Natural killer cell (primary cell): ENCODE data around the gene WNK2. TPM values are rescaled to one million over a fixed set of nuclear protein-coding genes. Genes with fewer than 3 reads are reported as not detected.

ENCODE experiments used
- ATAC-seq, 3 donors: fragments of 150-1000 bp in 2 of 3; fragments of 200-7000 bp in 1 of 3; cut with Tn5 transposase; 1 replicate in 1 of 3; 2 replicates in 2 of 3; pipeline ENCODE4 v1.10.0; 2021; ENCODE audit warnings: mild to moderate bottlenecking in 2 of 3, moderate library complexity in 2 of 3
- DNase-seq, 2 donors: peaks; one replicate each; pipeline versions ENCODE4 v3.0.0 to v3.0.0-alpha.2; 2013 to 2021; ENCODE audit warnings: mixed read lengths in 1 of 2
- H3K27ac ChIP-seq: one replicate; pipeline ENCODE4 v1.5.1; 2013; ENCODE audit warnings: mild to moderate bottlenecking, low read length
- H3K27me3 ChIP-seq: one replicate; pipeline ENCODE4 v1.6.1; 2013; ENCODE audit warnings: low read length; ENCODE audit not compliant: control insufficient read depth, insufficient read depth
- H3K36me3 ChIP-seq: one replicate; pipeline ENCODE4 v1.6.1; 2013; ENCODE audit warnings: low read length; ENCODE audit not compliant: control insufficient read depth, insufficient read depth
- H3K4me1 ChIP-seq: one replicate; pipeline ENCODE4 v1.6.1; 2013; ENCODE audit warnings: low read length; ENCODE audit not compliant: control insufficient read depth, insufficient read depth
- H3K4me3 ChIP-seq: one replicate; pipeline ENCODE4 v1.5.1; 2013; ENCODE audit warnings: low read length
- H3K9me3 ChIP-seq: one replicate; pipeline ENCODE4 v1.6.1; 2013; ENCODE audit warnings: low read length; ENCODE audit not compliant: control insufficient read depth, insufficient read depth
- H3K27ac Mint-ChIP-seq, 2 donors: one replicate each; pipeline ENCODE4 v1.8.0; 2022; ENCODE audit warnings: mild to moderate bottlenecking in 2 of 2, mixed read lengths in 2 of 2, moderate library complexity in 1 of 2
- H3K27me3 Mint-ChIP-seq, 2 donors: one replicate each; pipeline ENCODE4 v1.8.0; 2022; ENCODE audit warnings: low read depth in 2 of 2, mixed read lengths in 2 of 2
- H3K36me3 Mint-ChIP-seq: one replicate; pipeline ENCODE4 v1.8.0; 2022; ENCODE audit warnings: mixed read lengths
- H3K4me1 Mint-ChIP-seq, 2 donors: one replicate each; pipeline ENCODE4 v1.8.0; 2022; ENCODE audit warnings: mixed read lengths in 2 of 2
- H3K4me3 Mint-ChIP-seq: one replicate; pipeline ENCODE4 v1.8.0; 2022; ENCODE audit warnings: mild to moderate bottlenecking, moderate library complexity, mixed read lengths
- H3K9me3 Mint-ChIP-seq, 2 donors: one replicate each; pipeline ENCODE4 v1.8.0; 2022; ENCODE audit warnings: mixed read lengths in 2 of 2
- WGBS: methylation state at CpG from one replicate; pipeline ENCODE4 v1.1.7; 2013; ENCODE audit warnings: missing lambda C conversion rate; ENCODE audit not compliant: insufficient coverage; 5-methylcytosine and 5-hydroxymethylcytosine counted together
- intact Hi-C: fragments of 100-400 bp; cut with micrococcal nuclease; formaldehyde crosslinking; loops from one replicate; pipeline ENCODE4 v1.14.2; 2022
- total RNA-seq, 4 donors: library from RNA; stranded (reverse); fragments of 120-200 nt in 1 of 4; gene quantifications; one replicate each; pipeline versions ENCODE4 v1.2.3 to v1.2.4, GENCODE V29; 2013 to 2022
- TF ChIP-seq, protein P1 (sequence below): fragments of 200-600 bp; IDR thresholded peaks from one replicate; pipeline ENCODE4 v1.8.0; 2022; ENCODE audit warnings: antibody characterized with exemption

Gene WNK2
- total RNA-seq, 3 donors from 2014 or later (not counting 1 experiment from before 2014, with no cell fraction given), result 0.25 TPM; not detected in 2

DNA sequence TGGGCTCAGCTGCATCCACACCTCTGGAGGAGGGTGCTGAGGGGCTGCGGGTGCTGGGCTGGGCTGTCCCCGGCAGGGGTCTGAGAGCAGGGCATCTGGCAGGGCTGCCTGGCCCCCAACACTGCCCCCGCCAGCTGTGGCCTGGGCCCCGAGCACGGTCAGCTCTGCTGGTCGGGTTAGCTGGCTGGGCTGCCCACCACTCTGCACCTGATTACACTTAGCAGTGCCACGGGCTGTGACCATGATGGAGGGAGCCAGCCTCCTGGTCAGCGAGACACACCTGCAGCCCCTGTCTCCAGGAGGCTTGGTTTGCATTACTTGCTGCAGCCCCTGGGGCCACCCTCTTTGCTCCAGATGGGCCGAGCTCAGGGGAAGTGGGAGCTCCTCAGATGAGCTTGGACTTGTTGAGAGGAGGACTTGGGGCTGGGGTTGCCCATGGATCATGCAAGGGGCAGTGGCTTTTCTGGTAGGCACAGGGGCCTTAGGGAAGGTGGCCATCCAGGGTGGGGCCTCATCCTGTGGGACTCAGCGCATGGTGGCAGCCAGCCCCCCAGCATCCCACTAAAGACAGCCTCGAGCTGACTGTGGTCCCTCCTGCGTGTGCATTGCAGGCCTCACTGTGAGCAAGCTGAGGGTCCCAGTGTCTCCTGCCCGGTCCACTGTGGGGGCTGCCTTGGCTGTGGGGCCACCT, 135.5 kb downstream of the WNK2 start:
- Histone ChIP-seq H3K4me1 (peaks cover 31% of the 10 kb centered on the region), H3K36me3 (no peaks in the 10 kb centered on the region), H3K4me3 (no peak overlapping the region), H3K27ac (no peak overlapping the region), H3K9me3 (no peaks in the 10 kb centered on the region), H3K27me3 (peaks cover 33% of the 10 kb centered on the region)
- no peak overlapping the region for H3K27ac Mint-ChIP-seq
- H3K36me3 Mint-ChIP-seq, result no peaks in the 10 kb centered on the region
- WGBS, result 90% methylated on average over 13 of the region's 13 CpGs
- intact Hi-C loops, result loop anchor here (5.0 kb wide), 1 partner anchor 82 kb away; no protein-coding TSS in a partner anchor
- H3K27me3 Mint-ChIP-seq, result peaks cover 34 to 51% of the 10 kb centered on the region in 2 donors
- H3K4me1 Mint-ChIP-seq, result peaks cover 26 to 27% of the 10 kb centered on the region in 2 donors
- no peaks in the 10 kb centered on the region for H3K9me3 Mint-ChIP-seq
- ATAC-seq, result no peak
- TF ChIP-seq, protein P1, sequence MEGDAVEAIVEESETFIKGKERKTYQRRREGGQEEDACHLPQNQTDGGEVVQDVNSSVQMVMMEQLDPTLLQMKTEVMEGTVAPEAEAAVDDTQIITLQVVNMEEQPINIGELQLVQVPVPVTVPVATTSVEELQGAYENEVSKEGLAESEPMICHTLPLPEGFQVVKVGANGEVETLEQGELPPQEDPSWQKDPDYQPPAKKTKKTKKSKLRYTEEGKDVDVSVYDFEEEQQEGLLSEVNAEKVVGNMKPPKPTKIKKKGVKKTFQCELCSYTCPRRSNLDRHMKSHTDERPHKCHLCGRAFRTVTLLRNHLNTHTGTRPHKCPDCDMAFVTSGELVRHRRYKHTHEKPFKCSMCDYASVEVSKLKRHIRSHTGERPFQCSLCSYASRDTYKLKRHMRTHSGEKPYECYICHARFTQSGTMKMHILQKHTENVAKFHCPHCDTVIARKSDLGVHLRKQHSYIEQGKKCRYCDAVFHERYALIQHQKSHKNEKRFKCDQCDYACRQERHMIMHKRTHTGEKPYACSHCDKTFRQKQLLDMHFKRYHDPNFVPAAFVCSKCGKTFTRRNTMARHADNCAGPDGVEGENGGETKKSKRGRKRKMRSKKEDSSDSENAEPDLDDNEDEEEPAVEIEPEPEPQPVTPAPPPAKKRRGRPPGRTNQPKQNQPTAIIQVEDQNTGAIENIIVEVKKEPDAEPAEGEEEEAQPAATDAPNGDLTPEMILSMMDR, result no peak
- H3K4me3 Mint-ChIP-seq, result no peak overlapping the region
- no peak for DNase-seq

GRCh38 chr9:93319992-93320500, 136.1 kb downstream of the WNK2 start:
- peaks cover 20 to 21% of the 10 kb centered on the region in 2 donors for H3K4me1 Mint-ChIP-seq
- no peaks in the 10 kb centered on the region for H3K9me3 Mint-ChIP-seq
- TF ChIP-seq, protein P1, result no peak
- no peak for ATAC-seq
- intact Hi-C loops, result loop anchor here (5.0 kb wide), 1 partner anchor 83 kb away; no protein-coding TSS in a partner anchor
- H3K27ac Mint-ChIP-seq, result no peak overlapping the region
- WGBS, result 90% methylated on average over 19 of the region's 19 CpGs
- DNase-seq, result no peak
- peaks cover 25% of the 10 kb centered on the region for H3K4me1 ChIP-seq
- no peak overlapping the region for H3K4me3 ChIP-seq
- H3K36me3 Mint-ChIP-seq, result no peaks in the 10 kb centered on the region
- H3K4me3 Mint-ChIP-seq, result no peak overlapping the region
- no peaks in the 10 kb centered on the region for H3K9me3 ChIP-seq
- peaks cover 40 to 54% of the 10 kb centered on the region in 2 donors for H3K27me3 Mint-ChIP-seq
- H3K27ac ChIP-seq, result no peak overlapping the region
- H3K36me3 ChIP-seq, result no peaks in the 10 kb centered on the region
- peaks cover 33% of the 10 kb centered on the region for H3K27me3 ChIP-seq

GRCh38 chr9:93320591-93321219, 136.8 kb downstream of the WNK2 start:
- peaks cover 33% of the 10 kb centered on the region for H3K27me3 ChIP-seq
- Mint-ChIP-seq H3K27ac (no peak overlapping the region), H3K4me1 (peaks cover 13 to 15% of the 10 kb centered on the region in 2 donors), H3K36me3 (no peaks in the 10 kb centered on the region), H3K27me3 (peaks cover 44 to 56% of the 10 kb centered on the region in 2 donors), H3K9me3 (no peaks in the 10 kb centered on the region), H3K4me3 (no peak overlapping the region)
- H3K4me1 ChIP-seq, result peaks cover 23% of the 10 kb centered on the region
- no peaks in the 10 kb centered on the region for H3K36me3 ChIP-seq
- TF ChIP-seq, protein P1, result no peak
- no peak overlapping the region for H3K27ac ChIP-seq
- no peak overlapping the region for H3K4me3 ChIP-seq
- H3K9me3 ChIP-seq, result no peaks in the 10 kb centered on the region
- intact Hi-C loops, result no loop called here
- no peak for ATAC-seq
- 82% methylated on average over 11 of the region's 11 CpGs for WGBS
- DNase-seq, result no peak
